Measurements from ENCODE around the gene OR52J3.
"Not testable (repeated sequence)": the region's sequence is repeated elsewhere in the genome, so short reads cannot be mapped to it uniquely, and the experiment has no call there.

OR52J3 gene

DNA sequence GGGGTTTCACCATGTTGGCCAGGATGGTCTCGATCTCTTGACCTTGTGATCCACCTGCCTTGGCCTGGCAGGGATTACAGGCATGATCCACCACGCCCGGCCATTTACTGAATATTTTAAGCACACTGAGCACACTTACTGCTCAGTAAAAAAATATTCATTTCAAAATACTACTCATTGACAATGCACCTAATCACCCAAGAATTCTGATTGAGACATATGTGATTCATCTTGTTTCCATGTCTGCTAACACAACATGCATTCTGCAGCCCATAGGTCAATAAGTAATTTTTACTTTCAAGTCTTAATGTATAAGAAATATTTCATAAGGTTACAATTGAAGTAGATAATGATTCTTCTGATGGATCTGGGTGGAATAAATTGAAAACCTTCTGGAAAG is 4.2 kb upstream of the OR52J3 start:
- Histone ChIP-seq H3K4me1 (ENCODE audit: control insufficient read depth in 1 of 2, insufficient read depth in 1 of 2, low read depth in 1 of 2, low read length in 1 of 2) (no peaks in the 10 kb centered on the region), H3K4me3 (ENCODE audit: low read depth in 1 of 2, low read length in 1 of 2) (no peak overlapping the region), H3K9me3 (no peaks in the 10 kb centered on the region), H3K27me3 (no peaks in the 10 kb centered on the region), H3K27ac (no peak overlapping the region), H3K36me3 (no peaks in the 10 kb centered on the region)
- TF ChIP-seq, protein P1, sequence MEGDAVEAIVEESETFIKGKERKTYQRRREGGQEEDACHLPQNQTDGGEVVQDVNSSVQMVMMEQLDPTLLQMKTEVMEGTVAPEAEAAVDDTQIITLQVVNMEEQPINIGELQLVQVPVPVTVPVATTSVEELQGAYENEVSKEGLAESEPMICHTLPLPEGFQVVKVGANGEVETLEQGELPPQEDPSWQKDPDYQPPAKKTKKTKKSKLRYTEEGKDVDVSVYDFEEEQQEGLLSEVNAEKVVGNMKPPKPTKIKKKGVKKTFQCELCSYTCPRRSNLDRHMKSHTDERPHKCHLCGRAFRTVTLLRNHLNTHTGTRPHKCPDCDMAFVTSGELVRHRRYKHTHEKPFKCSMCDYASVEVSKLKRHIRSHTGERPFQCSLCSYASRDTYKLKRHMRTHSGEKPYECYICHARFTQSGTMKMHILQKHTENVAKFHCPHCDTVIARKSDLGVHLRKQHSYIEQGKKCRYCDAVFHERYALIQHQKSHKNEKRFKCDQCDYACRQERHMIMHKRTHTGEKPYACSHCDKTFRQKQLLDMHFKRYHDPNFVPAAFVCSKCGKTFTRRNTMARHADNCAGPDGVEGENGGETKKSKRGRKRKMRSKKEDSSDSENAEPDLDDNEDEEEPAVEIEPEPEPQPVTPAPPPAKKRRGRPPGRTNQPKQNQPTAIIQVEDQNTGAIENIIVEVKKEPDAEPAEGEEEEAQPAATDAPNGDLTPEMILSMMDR (IDR thresholded peaks at IDR 0.05), result no peak

- no peak overlapping the region for H3K27ac ChIP-seq
- H3K27me3 ChIP-seq, result no peaks in the 10 kb centered on the region
- H3K4me3 ChIP-seq (ENCODE audit: low read depth in 1 of 2, low read length in 1 of 2), result no peak overlapping the region
- H3K4me1 ChIP-seq (ENCODE audit: control insufficient read depth in 1 of 2, insufficient read depth in 1 of 2, low read depth in 1 of 2, low read length in 1 of 2), result no peaks in the 10 kb centered on the region
- no peaks in the 10 kb centered on the region for H3K36me3 ChIP-seq
- TF ChIP-seq, protein P1 (IDR thresholded peaks at IDR 0.05), result no peak
- no peaks in the 10 kb centered on the region for H3K9me3 ChIP-seq
Observed at GRCh38 chr11:5043380-5043779, 2.9 kb upstream of the OR52J3 start.

GRCh38 chr11:5046754-5047330 is 516 bp downstream of the OR52J3 start:
- Histone ChIP-seq H3K9me3 (no peaks in the 10 kb centered on the region), H3K36me3 (no peaks in the 10 kb centered on the region), H3K27ac (no peak overlapping the region), H3K27me3 (no peaks in the 10 kb centered on the region), H3K4me1 (ENCODE audit: control insufficient read depth in 1 of 2, insufficient read depth in 1 of 2, low read depth in 1 of 2, low read length in 1 of 2) (no peaks in the 10 kb centered on the region), H3K4me3 (ENCODE audit: low read depth in 1 of 2, low read length in 1 of 2) (no peak overlapping the region)
- TF ChIP-seq, protein P1 (IDR thresholded peaks at IDR 0.05), result no peak

DNA sequence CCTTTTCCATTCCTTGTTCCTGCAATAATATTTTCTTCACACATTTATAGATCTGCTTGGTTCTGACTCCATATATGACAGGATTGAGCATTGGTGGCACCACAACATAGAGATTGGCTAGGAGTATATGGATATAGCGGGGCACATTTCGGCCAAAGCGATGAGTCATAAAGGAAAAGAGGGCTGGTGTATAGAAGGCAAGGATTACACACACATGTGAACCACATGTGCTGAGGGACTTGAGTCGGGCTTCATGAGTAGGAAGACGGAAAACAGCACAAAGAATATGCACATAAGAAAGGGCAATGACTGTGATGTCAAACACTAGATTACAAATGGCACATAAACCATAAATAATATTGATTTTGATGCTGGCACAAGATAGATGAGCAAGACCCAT is 12.4 kb downstream of the OR52J3 start:
- not testable (repeated sequence) for H3K9me3 ChIP-seq; H3K27ac ChIP-seq; H3K4me1 ChIP-seq (ENCODE audit: control insufficient read depth in 1 of 2, insufficient read depth in 1 of 2, low read depth in 1 of 2, low read length in 1 of 2); H3K27me3 ChIP-seq; H3K4me3 ChIP-seq (ENCODE audit: low read depth in 1 of 2, low read length in 1 of 2); H3K36me3 ChIP-seq

GRCh38 chr11:5059391-5059790 is 13.1 kb downstream of the OR52J3 start, which contains the start of gene OR52E2:
Gene OR52E2 (minus strand): TSS chr11:5059627. CDS start chr11:5059627, 0 bp downstream.
- Histone ChIP-seq H3K4me3 (ENCODE audit: low read depth in 1 of 2, low read length in 1 of 2) (no peak within 1 kb of the TSS), H3K27me3 (no peaks in the 10 kb centered on the region), H3K4me1 (ENCODE audit: control insufficient read depth in 1 of 2, insufficient read depth in 1 of 2, low read depth in 1 of 2, low read length in 1 of 2) (no peaks in the 10 kb centered on the region), H3K36me3 (no peaks in the 10 kb centered on the region), H3K27ac (no peak within 1 kb of the TSS), H3K9me3 (no peaks in the 10 kb centered on the region)
- TF ChIP-seq, protein P1 (IDR thresholded peaks at IDR 0.05), result no peak

DNA sequence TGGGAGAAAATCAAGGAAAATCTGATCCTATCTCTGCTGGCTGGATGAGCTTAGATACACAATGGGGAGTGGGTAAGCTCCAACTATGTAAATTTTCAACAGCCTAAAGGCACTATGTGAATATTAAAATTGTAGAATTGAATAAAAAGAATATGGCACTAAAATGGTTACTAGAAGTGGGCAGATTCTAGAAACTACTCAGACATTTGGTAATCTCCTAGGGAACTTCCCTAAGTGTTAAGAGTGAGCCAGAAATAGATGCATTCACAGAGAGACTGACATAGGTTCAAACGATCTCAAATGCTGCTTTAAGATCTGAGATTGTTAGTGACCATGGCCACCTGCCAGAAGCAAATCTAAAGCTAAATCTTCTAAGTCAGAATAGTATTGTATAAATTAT is 18.7 kb downstream of the OR52J3 start:
- H3K4me3 ChIP-seq (ENCODE audit: low read depth in 1 of 2, low read length in 1 of 2), result no peak overlapping the region

More for the DNA sequence above, 18.7 kb downstream of the OR52J3 start:
- Histone ChIP-seq H3K27me3 (no peaks in the 10 kb centered on the region), H3K27ac (no peak overlapping the region), H3K9me3 (no peaks in the 10 kb centered on the region), H3K4me1 (ENCODE audit: control insufficient read depth in 1 of 2, insufficient read depth in 1 of 2, low read depth in 1 of 2, low read length in 1 of 2) (no peaks in the 10 kb centered on the region), H3K36me3 (no peaks in the 10 kb centered on the region)
- TF ChIP-seq, protein P1 (IDR thresholded peaks at IDR 0.05), result no peak

Measured in neutrophil (primary cell).